NCI-H345 treated with DMSO at 0.1 percent for 48 hours (cell line): Measurements from ENCODE around the gene SRSF10.
"Not testable (repeated sequence)": the region's sequence is repeated elsewhere in the genome, so short reads cannot be mapped to it uniquely, and the experiment has no call there.

Source experiments
- DNase-seq: peaks from one replicate; lab custom pipeline; 2025; ENCODE audit not compliant: unreplicated experiment; lab: John Stamatoyannopoulos, UW

The SRSF10 gene

DNA sequence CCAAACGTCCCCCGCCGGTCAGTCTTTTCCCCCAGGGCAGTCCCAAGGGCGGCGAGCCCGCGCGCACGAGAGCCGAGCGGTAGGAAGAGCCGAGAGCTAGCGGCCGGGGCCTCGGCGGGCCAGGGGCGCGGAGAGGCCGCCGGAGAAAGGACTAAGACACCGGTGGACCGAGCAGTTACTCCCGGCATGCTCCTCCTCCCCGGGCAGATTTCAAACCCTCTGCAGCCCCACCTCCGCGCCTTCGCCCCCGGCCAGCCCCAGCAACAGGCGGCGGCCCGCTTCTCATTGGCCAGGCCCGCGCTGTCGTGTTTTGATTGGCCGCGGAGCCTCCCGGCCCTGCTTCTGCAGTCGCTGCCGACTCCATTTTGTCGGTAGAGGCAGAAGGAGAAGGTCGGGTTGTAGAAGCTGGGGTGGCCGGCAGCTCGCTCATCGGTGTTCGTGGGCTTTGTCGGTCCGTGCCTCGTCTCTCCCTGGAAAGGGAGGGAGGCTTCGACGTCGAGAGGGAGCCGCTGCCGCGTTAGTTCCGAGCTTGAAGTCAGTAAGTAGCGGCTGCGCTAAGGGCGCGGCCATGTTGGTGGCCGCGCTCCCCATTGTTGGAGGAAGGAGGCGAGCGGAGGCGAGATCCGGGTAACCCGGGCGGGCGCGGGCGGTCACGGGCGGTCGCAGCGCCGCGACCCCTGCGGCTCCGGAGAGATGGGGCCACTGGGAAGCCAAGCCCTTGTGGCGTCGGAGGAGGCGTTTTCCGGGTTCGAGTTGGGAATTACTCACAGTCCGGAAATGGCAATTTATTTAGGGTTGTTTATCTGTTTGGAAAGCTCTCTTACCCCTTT, 20.5 kb downstream of the SRSF10 start, which contains the start of gene PNRC2:
Gene PNRC2 (plus strand): TSS at position 368 of the 830 bp plus-strand sequence. CDS start 1,630 bp downstream, outside the sequence.
- DNase-seq: peak; percentile 90

DNA sequence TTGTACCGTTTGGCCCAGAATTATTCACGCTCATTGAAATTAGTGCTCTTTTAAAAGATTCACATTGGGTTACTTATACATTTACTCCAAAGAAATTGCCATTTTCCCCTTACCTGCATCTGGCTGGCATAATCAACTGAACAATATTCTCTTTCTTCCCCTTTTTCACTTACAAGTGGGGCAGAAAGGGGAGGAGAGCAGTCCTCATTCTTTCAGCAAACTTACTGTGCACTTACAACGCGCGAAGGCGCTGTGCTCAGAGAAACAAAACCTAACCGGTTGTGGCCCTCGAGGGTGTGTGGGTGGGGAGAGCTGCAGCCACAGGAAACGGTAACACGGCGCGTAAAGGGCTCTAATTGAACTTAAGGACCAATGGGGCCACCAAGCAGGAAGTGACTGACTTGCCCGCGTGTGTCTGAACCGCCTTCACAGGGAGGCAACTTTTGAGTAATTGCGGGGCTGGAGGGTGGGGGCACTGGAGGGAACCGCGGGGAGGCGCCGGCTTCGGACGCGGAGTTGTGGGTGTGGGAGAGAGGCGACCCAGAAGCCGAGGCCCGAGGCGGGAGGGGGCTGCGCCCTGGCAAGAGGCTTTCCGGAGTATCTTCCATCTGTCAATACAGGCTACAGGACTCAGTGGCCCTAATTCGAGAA, 21.2 kb downstream of the SRSF10 start:
- DNase-seq: peak; percentile 84

DNA sequence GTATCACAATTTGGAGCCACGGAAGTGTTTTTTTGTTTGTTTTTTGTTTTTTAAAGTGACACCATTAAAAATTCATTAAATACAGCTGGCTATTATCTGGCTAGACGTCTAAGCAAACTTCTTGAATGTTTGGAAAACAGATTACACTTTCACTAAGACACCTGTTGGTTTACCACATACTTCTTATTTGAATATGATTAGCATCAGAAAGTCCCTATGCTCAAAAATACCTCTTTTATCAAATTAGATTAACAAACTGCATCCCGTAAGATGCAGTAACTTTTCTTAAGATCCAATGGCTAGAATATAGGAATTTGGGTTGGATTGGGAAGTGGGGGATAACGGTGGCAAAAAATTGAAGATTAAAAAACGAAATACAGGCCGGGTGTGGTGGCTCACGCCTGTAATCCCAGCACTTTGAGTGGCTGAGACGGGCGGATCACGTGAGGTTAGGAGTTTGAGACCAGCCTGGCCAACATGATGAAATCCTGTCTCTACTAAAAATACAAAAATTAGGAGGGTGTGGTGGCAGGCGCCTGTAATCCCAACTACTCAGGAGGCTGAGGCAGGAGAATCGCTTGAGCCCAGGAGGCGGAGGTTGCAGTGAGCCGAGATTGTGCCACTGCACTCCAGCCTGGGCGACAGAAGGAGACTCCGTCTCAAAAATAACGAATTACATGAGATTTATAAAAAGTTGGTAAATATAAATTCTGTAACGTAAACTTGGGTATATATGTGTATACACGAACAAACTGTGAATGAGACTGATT, 21.9 kb downstream of the SRSF10 start:
- not testable (repeated sequence) for DNase-seq

DNA sequence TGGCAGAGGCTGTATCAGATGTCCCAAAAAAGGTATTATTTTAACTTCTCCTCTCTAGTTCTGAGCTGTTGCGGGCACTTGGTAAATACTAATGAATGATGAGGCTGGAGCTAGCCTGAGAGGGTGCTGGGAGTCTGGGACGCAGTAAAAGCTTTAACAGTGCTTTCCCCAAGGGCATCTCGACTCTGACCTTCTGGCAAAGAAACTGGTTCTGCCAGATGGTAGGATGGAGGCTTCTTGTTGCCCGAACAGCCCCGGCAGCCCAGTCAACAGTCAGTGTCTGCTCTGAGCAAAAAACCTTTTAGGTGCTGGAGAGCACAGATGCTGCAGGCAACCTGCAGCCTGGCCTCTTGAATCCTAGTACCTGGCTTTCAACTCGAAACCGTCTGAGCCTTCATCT, 23.0 kb downstream of the SRSF10 start:
- DNase-seq: no peak

DNA sequence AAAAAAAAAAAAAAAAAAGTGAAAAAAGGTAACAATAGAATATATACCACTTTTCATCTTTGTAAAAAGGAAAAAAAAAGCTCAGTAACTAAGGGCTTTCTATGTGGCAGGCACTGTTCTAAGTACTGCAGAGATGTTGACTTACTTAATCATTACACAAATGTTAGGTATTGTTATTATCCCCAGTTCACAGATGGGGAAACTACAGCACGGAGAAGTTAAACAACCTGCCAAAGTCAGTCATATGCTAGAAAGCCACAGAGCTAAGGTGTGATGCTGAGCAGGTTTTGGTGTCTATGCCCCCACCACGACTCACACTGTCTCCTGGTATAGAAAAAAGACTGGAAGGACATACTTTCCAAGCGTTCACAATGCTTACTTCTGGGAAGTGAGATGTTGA, 27.1 kb downstream of the SRSF10 start:
- no peak for DNase-seq

DNA sequence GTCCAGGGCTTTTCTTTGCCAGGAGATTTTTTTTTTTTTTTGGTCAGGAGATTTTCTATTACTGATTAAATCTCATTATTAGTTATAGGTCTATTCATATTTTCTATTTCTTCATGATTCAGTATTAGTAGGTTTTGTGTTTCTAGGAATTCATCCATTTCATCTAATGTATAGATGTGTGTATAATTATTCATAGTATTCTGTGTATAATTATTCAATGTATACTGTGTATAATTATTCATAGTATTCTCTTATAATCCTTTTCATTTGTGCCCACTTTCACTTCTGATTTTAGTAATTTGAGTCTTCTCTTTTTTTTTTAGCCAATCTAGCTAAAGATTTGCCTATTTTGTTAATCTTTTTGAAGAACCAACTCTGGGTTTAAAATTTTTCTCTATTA, 32.8 kb downstream of the SRSF10 start:
- DNase-seq: no peak

DNA sequence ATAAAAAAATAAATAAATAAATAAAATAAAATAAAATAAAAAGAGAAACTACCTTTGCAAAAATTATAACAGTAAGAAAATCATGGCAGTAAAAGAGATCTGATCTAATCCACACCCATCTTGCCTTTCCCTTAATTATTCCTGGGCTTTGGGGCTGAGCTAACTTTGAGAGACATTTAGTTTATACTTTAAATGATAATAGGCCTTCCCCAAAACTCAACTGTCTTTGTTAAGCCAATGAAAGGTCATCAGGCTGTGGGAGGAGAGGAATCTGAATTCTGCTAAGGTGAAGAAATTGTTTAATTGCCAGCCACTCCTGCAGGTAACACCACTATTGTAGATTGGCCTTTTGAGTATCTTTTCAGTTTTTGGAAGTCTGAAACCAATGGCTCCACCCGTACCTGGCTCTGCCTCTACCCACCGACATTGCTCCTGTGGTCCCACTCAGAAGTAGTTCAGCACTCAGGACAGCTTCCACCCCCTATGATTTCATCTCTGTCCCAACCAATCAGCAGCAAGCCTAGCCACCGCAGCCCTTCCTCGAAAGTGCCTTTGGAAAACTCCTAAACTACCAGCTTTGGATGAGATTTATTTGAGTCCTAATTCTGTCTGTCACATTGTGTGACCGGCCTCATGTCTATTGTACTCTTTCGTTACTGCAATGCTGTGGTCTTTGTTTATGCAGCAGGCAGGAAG, 43.5 kb downstream of the SRSF10 start:
- no peak for DNase-seq

DNA sequence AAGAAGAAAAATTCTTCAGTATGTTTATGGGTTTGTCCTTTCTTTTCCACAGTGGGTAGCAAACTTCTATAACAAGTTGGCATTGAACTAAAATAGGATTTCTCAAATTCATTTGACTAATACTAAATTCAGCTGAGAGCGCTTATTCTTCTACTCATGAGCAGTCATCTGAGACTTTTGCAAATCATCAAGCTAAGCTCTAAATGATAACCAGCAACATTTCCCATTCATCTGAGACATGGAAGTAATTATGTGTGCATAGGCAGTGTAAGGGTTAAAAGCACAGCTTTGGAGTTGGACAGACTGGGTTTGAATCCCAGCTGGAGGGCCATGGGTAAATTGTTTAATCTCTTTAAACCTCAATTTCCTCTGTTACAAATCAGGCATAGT, 48.6 kb downstream of the SRSF10 start:
- no peak for DNase-seq

DNA sequence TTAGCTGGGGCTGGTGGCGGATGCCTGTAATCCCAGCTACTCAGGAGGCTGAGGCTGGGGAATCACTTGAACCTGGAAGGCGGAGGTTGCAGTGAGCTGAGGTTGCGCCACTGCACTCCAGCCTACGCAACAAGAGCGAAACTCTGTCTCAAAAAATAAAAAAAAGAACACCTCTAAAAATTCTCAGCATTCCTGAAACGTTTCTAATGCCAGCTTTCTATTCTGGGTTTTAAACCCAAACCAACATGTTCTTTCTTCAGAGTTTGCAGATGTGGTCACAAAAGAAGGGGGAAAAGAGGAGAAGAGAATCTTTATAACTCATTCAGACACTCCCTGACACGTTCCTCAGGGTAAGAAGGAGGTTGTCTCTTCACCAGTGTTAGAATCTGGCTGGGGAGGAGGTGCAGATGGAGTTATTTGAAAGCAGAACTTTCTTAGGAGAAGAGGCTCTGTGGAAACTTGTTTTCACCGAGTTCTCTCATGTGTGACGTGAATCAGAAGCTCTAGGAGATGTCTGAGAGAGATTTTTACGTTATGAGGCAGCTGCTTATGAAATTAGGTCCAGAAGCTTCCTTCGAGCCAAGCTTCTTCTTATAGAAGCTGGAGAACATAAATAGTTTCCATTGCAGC, 49.2 kb downstream of the SRSF10 start:
- no peak for DNase-seq

DNA sequence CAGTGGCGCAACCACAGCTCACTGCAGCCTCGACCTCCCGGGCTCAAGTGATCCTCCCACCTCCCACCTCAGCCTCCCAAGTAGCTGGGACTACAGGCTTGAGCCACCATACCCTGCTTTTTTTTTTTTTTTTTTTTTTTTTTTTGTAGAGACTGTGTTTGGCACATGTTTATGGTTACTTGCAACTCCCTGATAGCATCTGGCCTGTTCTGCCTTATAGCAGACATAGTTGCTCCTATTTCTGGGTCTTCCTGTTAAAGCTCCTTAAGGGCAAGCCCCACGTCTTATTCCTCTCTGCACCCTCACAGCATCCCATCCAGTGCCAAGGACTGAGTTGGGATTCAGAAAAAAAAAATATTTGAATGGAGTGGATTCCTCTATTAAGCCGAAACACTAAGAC, 49.9 kb downstream of the SRSF10 start:
- no peak for DNase-seq

DNA sequence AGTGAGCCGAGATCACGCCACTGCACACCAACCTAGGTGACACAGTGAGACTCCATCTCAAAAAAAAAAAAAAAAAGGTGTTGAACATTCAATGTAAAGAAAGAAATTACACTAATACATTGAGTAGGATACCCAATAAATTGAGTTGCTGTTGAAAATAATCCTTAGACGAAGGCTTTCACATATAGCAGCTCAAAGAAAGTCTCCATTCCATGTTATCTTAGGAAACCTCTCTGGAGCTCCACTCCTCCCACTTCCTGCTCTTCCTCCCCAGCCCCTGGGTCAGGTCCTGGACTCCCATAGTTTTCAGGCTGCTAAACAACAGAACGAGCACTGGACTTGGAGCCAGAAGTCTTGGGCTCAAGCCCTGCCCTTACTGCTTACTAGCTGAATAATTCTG, 51.3 kb downstream of the SRSF10 start:
- no peak for DNase-seq

DNA sequence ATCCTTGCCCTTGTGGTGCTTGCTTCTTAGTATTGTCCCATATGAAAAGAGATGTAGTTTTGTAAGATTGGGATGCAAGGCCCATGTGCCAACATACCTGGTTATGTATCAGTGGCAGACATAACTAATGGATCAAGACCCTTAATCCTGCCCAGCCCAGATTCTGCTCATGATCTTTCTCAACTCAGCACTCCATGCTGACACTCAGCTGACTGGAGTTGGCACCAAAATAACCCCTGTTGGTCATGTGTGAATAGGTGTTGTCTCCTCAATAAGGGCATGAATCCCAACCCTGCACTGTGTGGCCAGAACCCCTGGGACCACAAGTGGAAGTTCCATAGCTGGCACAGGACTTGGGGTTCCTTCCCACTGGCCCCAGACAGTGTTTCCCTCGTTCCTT, 53.0 kb downstream of the SRSF10 start:
- DNase-seq: no peak

DNA sequence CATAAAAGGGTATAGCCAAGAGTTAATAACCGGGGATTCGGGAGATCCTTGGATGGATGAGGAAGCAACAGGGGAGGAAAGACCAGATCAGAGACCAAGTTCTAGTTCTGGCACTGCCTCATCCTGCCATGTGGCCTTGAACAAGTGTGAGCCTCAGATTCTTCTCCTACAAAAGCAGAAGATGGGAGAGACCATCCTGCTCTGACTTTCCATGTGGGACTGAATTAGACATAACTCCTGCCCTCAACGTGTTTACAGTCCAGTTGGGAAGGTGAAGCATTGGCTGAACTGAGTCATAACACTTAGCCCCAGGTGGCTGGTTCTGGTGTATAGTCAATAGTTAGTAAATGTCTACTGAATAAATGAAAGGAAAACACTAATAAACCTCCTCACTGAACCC, 54.8 kb downstream of the SRSF10 start:
- DNase-seq: no peak

DNA sequence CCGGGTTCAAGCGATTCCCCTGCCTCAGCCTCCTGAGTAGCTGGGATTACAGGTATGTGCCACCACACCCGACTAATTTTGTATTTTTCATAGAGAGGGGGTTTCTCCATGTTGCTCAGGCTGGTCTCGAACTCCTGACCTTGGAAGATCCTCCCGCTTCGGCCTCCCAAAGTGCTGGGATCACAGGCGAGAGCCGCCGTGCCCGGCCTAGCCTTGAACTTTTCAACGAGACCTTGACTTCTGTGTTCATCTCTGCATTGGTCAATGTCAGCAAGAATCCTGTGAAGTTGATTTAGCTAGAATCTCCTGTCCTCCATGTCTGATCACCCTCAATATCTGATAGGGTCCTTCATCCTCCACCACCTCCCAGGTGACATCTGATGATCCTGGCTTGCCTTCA, 55.5 kb downstream of the SRSF10 start:
- no peak for DNase-seq

DNA sequence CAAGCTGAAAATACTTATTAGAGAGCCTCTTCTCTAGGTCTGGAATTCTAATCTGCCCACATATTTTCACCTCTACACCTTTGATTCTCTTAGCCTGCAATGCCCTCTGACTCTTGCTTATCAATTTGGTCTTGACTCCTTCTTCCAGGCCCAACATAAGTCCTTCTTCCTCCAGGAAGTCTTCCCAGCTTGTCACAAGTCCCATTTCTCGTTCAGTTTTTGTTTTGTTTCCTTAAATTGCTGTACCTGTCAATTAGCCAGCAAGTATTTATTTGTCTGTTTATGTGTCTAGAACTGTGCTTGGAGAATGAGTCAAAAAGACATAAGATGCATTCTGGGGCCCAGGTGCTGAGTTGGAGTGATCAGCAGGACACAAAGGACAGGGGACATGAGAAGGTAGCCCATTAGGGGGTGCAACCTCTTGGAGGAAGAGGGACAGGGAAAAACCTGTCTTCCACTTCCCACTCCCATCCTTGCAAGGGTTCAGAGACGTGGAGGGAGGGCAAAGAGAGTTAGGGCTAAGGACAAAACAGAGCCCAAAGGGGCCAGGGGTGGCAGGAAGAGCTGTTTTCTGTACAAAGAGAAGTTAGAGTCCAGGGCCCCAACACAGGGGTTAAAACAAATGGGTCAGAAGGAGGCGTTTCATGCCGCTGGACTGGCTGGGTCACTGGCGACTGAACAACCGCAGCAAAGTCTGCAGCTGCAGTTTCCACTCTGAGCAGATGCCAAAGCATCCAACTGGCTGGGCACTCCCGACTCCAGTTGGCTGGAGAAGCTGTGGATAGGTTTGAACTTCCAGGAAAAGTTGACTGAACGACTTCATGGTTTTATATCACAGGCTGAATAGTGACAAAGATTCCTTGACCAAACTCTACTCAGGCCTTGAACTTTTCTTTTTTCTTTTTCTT, 56.3 kb downstream of the SRSF10 start:
- DNase-seq: no peak

DNA sequence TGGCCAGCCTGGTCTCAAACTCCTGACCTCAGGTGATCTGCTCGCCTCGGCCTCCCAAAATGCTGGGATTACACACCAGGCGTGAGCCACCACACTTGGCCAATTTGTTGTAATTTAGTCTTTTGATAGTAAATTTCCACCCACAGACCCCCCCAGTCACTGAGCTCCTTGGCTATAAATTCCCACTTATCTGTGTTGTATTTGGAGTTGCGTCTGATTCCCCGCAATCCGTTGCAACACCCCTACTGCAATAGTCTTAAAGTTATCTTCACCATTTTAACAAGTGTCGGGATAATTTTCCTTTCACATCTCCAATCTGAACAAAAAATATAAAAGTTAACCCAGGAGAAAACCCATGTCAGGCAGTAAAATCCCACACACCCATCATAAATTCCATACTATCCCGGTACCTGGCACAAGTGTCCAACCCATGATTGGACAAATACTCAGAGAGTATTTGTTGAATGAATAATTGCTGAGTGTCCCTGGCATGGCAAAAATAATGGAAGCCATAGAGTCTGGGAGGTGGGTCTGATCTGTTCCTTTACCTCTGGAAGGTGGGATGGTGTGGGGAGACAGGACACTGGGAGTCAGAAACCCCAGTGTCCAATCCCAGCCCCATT, 57.7 kb downstream of the SRSF10 start:
- DNase-seq: no peak

DNA sequence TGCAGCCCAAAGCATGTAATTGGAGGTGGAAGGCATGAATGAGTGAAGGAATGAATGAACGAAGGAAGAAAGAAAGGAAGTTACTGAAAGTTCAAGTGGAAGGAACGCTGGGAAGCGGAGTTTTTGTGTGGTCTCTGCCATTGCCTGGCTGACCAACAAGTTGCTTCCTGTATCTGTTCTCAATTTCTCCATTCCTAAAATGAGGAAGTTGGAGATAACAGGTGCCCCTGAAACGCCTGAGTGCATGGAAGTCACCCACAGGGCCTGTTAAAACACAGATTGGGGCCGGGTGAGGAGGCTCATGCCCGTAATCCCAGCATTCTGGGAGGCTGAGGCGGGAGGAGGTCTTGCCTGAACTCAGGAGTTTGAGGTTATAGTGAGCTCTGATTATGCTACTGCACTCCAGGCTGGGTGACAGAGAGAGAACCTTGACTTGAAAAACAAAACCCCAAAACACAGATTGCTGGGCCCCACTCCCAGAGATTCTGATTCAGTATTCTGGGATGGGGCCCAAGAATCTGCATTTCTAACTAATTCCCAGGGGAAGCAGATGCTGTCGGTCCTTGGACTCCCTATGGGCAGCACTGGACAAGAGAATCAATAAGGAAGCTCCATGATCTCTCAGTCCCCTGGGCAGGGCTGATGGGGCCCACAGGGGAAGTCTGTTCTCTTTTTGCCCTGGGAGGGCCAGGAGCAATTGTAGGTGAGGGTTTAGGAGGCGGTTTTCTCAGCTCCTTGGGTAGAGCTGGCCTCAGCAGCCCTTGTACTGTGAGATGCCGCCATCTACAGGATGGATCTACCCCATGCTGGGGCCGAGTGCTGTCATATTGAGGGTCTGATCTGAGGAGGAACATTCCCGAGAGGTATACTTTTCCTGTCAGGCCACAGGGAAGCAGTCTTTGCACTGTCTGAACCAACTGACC, 63.7 kb downstream of the SRSF10 start:
- no peak for DNase-seq

DNA sequence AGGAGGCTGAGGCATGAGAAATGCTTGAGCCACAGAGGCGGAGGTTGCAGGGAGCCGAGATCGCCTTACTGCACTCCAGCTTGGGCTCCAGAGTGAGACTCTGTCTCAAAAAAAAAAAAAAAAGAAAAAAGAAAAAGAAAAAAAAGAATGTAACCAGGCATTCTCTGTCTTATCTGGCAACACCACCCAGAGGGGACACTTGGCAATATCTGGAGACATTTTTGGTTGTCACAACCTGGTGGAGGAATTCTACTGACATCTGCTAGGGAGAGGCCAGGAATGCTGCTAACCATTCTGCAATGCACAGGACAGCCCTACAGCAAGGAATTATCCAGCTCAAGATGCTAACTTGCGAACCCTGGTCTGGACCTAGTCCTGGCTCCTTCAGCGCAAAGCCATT, 64.7 kb downstream of the SRSF10 start:
- no peak for DNase-seq
